Activated T-cell treated with anti-CD3 and anti-CD28 coated beads, Interleukin-2, amount 50 U/mL, for 48 hours (primary cell): Measurements from ENCODE around the gene TNRC6C.
"Not testable (repeated sequence)": the region's sequence is repeated elsewhere in the genome, so short reads cannot be mapped to it uniquely, and the experiment has no call there.

ENCODE experiments used
- DNase-seq, 2 experiments: peaks; one replicate each; pipeline ENCODE4 v3.0.0-alpha.2; 2020

TNRC6C gene

DNA sequence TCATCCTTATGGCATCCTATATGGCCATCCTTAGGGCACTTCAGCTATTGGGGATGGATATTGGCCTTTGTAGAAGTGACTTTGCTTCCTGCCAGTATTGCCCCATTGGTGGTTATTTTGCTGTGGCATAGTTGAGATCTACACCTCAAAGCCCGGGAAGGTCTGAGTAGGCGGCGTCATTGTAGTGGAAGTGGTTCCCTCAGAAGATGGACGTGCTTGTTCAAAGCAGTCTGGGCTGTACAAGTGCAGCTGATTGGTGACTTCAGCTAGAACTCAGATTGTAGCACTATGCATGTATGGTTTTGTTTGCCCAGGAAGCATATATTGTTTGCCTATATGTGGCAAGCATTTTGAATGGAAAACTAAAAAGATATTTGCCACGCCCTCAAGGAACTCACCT, 86.8 kb downstream of the TNRC6C start:
- DNase-seq = no peak

DNA sequence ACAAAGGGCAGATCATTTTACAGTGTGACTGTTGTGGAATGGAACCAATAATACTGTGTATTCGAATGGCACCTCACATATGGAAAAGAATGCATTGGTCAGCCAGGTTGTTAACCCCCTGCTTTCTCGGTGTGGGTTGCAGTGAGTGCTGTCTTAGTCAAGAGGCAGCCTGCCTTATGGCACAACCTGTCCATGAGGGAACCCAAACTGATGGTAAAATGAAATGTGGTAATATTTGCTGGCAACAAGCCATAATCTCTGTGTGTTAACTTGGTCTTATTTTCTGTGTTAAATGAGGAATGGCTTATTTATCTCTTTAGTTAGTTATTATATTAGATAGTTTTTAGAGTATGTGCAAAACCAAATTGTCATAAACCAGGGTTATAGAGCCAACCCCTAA, 88.4 kb downstream of the TNRC6C start:
- DNase-seq = no peak

DNA sequence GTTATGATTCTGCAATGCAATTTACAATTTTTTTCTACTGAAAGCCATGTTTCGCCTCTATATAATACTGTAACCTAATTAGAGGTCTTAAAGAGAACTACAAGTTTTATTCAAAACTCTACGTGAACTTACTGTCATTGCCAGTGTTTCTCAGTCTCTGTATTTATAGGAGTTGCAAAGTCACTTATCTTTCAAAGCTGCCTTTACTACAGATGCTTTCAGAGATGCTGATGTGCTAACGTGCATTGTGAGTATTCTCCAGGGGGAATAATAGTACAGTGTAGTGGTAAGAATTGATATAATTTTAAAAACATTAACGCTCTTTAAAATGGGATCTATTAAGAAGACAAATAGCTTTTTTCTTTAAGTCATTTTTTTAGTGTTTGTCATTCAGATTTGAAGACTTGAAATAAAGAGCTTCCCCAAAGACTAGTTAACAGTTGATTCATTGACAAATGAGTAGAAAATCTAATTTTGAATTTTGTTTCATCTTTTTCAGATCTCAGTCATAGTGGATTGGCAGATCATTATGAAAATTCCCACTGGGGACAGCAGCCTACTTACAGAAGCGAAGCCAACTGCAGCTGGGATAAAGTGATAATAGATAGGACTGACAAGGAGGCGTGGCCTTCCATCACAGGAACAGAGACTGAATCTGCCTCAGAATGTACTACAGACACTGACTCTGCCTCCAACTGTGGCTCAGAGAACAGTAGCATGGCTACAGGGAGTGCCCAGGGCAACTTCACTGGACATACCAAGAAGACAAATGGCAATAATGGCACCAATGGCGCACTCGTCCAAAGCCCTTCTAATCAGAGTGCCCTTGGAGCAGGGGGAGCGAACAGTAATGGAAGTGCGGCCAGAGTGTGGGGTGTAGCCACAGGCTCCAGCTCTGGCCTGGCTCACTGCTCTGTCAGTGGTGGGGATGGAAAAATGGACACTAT, 90.1 kb downstream of the TNRC6C start:
- no peak for DNase-seq

DNA sequence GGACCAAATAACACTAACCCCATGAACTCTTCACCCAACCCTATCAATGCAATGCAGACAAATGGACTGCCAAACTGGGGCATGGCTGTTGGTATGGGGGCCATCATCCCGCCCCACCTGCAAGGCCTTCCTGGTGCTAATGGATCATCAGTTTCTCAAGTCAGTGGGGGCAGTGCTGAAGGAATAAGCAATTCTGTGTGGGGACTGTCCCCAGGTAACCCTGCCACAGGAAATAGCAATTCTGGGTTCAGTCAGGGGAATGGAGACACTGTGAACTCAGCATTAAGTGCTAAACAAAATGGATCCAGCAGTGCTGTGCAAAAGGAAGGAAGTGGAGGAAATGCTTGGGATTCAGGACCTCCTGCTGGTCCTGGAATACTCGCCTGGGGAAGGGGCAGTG, 91.1 kb downstream of the TNRC6C start:
- DNase-seq = no peak

DNA sequence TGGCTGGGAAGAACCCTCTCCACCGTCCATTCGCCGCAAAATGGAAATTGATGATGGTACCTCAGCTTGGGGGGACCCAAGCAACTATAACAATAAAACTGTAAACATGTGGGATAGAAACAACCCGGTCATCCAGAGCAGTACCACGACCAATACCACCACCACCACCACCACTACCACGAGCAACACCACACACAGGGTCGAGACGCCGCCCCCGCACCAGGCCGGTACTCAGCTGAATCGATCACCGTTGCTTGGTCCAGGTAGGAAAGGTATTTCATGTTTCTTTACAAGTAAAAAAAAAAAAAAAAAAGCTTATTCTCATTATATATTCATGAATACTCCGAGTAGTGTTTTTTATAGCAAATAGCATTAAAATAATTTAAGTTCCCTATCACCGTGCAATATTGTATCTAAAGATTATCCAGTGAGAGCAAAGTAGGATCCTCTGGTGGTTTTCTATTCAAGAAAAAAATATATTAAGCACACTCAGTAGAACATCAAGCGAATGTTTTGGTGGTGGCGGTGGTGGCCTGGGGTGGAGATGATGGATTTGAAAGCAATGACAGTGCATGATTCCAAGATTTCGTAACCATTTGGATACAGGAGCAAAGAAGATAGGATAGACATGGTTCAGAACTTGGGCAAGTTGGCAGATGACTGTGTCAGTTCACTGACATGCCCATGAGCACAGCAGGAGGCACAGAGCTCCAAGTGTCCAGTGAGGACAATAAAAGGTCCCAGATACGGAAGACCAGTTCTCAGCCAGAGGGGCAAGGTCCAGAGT, 92.9 kb downstream of the TNRC6C start:
- no peak for DNase-seq

DNA sequence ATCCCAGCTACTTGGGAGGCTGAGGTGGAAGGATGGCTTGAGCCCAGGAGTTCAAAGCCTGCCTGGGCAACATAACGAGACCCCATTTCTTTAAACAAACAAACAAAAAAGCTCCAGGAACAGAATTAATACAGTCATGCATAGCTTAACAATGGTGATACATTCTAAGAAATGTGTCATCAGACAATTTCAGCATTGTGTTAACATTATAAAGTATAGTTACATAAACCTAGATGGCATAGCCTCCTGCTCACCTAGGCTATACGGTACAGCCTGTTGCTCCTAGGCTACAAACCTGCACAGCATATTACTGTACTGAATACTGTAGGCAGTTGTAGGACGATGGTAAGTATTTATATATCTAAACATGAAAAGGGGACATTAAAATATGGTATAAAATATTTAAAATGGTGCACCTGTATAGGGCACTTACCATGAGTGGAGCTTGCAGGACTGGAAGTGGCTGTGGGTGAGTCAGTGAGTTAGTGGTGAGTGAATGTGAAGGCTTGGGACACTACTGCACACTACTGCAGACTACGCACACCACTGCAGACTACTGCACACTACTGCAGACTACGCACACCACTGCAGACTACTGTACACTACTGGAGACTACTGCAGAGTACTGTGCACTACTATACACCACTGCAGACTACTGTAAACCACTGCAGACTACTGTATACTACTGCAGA, 95.4 kb downstream of the TNRC6C start:
- no peak for DNase-seq

DNA sequence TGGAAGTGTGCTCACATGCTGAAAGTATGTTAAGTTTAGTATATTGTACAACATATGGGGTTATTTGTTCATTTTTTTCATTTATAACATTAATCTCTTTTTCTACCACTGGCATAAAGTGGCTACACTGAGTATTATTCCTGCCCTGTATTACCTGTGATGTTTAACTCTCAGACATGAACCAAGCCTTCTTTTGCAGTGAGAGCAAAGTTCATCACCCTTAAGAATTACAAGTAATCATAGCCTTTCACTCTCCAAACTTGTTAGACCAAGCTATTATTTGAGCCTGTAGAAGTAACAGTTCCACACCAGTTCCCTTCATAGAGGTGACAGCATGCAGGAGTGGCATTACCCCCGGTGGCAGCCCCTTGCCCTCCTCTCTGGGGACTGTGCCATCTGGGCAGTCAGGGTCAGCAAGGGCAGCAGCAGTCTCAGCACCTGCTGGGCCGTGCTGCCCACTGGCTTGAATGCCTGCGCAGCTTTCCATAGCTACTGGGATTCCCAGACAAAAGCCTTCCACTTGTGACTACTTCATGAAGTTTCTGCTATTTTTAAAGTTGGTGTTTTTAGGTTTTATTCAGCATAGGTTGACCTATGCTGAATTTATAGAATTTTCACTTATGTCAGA, 98.7 kb downstream of the TNRC6C start:
- DNase-seq = no peak

DNA sequence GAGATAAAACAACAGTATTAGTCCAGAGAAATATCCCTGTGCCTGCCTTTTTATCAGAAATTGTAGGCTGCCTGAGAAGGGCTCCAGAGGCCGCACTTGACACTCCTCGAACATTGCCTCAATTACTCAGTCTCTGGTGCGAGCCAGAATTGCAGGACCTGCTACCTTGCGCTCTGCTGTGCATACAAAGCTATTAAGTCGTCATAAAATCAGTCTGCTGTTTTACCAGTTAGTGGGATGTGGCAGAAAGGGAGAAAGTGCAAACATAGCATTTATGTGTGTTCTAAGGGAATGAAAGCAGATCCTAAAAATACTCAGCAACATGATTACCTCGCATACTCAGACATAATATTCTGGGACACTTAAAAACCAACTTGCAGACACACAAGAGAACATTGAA, 99.5 kb downstream of the TNRC6C start:
- DNase-seq = no peak

DNA sequence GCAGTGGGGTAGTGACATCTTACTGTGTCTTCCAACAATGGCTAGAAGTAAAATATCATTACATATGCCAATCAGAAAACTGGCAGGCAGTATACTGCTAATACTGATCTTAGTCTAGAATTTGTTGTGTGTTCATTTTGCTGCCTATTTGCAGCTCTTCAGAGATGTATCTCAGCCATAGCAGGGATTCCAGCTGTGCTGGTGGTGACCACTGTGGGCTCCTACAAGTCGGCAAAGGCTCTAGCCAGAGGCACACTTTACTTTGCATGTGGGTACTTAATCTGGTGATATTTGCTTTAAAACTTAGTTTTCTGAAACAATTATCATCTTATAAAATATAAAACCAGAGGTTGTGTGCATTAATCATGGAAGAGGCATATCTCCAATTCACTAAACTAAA, 100.1 kb downstream of the TNRC6C start:
- DNase-seq = no peak

DNA sequence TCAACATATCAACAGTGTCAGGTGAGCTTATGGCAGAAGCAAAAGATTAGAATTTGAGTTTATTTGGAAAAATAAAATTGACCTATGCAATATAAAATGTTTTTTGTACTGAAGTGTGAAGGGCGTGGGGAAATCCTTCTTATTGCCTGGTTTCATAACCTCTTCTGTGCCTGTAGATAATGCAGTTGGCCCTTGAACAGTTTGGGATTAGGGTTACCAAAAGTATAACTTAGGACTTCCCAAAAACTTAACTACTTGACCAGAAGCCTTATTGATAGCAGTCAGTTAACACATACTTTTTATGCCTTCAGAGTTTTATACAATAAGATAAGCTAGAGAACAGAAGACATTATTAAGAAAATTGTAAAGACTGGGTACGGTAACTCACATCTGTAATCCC, 104.1 kb downstream of the TNRC6C start:
- no peak for DNase-seq

DNA sequence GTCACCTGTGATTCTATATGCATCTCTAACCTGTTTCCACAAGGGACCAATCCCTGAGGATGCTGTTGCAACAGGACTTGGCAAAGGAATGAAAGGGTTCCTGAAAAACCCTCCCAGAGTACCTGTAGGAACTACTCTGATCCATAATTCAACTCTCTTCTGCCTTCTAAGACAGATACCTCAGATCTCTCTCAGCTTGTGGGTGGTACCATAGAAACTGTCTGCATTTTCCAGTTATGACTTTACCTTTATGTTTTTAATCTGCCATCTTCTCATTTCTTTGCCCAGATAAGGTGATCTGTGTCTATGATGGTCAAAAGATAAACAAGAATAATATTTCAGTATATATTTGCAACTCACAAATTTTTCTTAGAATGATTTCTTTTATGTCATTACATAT, 105.0 kb downstream of the TNRC6C start:
- no peak for DNase-seq

DNA sequence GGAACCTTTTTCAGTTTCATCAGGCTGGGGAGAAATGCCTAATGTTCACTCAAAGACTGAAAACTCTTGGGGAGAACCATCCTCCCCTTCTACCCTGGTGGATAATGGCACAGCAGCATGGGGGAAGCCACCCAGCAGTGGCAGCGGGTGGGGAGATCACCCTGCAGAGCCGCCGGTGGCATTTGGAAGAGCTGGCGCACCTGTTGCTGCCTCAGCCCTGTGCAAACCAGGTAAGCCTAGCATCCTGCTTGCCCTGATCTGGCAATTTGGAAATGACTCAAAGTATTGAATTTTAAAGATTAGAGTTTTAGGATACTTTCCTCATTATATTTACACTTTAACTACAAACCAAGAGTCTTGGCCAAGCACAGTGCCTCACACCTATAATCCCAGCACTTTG, 106.2 kb downstream of the TNRC6C start:
- no peak for DNase-seq

DNA sequence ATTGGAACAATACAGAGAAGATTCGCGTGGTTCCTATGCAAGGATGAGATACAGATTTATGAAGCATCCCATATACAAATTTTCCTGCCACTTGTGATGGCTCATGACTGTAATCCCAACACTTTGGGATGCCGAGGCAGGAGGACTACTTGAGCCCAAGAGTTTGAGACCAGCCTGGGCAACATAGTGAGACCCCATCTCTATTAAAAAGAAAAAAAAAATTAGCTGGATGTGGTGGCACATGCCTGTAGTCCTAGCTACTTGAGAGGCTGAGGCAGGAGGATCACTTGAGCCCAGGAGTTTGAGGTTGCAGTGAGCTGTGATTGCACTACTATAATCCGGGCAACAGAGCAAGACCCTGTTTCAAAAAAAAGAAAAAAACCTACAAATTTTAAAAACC, 108.5 kb downstream of the TNRC6C start:
- not testable (repeated sequence) for DNase-seq

DNA sequence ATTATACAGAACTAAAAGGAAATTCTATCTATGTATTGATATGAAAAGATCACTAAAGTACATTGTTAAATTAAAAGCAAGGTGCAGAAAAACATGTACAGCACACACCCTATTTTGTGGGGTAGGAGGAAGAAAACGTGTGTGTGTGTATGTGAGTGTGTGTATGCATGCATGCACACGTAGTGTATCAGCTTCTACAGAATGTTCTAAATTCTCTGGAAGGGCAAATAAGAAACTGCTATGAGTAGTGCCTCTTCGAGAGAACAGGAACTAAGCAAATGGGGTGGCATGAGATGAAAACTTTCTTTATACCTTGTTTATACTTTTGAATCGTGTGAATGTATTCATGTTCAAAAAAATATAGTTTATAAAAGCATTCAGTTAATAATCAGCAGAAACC, 111.2 kb downstream of the TNRC6C start:
- DNase-seq = no peak

DNA sequence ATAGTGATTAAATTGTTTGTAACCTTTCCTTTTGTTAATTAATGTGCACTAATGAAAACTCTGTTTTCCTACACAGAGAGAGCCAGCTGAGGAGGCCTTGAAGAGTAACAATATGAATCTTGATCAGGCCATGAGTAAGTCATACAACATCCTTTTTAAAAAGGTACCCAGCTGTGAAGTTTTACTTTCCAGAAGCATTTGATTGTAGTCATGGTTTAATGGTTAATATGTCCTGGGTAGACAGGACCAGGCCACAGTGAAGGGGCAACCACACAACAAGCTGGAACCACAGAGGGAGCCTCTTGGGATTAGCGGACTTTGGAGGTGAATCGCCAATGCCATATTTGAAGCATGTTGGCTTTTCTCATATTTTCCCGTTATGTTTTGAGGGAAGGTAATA, 114.5 kb downstream of the TNRC6C start:
- DNase-seq = no peak

DNA sequence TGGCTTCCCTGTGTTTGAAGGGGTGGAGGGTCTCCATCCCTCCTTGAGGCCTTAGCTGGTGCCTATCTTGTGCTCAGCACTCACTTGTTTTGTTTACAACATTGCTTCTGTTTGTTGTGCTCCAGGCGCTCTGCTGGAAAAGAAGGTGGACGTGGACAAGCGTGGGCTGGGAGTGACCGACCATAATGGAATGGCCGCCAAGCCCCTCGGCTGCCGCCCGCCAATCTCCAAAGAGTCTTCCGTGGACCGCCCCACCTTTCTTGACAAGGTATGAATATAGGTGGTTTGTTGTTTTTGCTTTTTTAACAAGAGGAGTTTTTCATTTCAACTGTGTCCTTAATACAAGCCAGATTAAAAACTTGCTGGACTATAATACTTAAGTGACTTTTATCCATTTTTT, 116.5 kb downstream of the TNRC6C start:
- no peak for DNase-seq

DNA sequence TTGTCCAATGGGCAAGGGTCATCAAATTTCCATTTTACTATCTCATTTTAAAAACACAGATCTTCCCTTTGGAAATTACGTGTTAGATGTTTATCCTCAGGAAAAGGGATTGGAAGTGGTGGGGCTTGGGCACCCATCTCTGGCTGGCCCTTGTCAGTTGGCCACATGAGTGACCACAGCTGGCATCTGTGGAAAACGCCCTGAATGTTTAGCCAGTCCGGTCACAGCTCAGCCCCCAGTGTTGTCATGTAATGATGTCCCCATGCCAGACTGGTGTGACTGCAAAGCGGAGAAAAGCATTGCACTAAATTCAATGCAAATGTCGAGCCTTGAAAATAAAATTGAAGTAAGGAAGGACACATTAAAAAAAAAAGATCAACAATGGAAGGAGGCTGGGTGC, 117.0 kb downstream of the TNRC6C start:
- DNase-seq = no peak

DNA sequence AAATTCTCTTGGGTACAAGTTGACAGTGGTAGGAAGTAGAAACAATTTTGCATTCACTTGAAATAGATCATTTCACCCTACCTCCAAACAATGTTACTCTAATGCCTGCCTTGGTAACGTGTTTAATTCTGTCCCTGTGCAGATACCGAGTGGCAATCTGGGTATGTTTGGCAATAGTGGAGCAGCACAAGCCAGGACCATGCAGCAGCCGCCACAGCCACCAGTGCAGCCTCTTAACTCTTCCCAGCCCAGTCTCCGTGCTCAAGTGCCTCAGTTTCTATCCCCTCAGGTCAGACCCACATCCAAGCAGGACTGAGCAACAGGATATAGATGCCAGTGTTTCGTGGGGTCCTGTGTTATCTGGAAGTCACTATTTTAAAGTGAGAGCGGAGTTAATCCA, 120.8 kb downstream of the TNRC6C start:
- DNase-seq = no peak

DNA sequence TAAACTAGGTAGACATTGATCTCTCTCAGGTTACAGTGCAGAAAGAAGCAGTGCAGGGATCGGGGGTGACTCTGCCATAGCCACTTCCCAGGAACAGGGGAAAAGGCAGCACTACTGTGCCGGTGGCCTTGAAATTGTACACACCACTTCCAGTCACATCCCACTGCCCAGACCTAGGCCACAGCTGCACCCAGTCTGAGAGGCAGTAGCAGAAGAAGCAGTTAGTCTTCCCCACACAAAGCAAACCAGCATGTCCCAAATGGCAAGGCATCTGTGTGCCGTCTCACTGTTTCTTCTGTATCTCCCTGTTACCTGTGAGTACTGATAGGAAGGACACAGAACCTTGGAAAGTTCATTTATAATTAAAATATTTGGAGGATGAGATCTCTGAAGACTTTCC, 123.0 kb downstream of the TNRC6C start:
- no peak for DNase-seq

DNA sequence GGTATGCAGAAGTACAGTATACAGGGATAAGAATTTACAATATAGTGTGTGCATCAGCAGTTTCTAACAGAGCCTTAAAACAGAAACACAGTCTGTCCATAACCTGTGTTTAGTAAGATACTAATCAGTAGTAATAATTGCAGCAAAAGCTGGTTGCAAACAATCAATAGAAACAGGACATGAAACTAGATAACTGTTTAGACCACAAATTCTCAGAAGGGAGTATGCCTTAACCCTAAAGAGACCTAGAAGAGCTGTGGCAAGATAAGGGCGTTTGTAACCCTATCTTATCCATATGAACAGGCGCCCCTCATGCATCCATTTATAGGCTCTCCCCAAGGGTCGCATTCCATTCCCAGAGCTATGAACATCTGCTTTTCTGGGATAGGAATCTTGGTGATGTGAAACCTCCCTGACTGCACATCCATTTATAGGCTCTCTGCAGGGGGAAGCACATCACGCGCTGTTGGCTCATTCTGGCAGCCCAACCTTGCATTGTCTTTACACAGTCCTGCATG, 123.9 kb downstream of the TNRC6C start:
- DNase-seq = not testable (repeated sequence)

DNA sequence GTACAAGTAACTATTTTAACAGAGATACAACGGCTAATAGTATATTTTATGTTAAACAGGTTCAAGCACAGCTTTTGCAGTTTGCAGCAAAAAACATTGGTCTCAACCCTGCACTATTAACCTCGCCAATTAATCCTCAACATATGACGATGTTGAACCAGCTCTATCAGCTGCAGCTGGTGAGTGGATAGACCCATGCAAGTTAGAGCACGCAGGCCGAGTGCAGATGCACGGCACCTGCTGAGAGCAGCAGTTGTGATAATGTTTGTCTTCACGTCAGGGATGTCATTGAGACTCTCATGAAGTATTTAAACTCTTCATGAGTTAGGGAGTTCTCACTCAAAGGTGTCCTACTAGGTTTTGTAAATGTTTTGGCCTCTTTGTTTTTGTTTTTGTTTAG, 124.5 kb downstream of the TNRC6C start:
- no peak for DNase-seq

DNA sequence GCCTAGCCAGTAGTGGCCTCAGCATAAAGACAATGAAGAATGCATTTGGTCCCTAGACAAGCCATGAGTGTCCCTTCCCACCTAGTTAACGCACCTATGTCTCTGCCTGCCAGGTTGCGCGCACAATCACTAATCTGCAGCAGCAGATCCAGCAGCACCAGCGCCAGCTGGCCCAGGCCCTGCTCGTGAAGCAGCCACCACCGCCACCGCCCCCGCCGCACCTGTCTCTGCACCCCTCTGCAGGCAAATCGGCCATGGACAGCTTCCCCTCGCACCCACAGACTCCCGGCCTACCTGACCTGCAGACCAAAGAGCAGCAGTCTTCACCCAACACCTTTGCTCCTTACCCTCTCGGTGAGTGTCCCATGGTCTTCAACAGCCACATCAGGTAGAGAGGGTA, 128.2 kb downstream of the TNRC6C start:
- DNase-seq = no peak

DNA sequence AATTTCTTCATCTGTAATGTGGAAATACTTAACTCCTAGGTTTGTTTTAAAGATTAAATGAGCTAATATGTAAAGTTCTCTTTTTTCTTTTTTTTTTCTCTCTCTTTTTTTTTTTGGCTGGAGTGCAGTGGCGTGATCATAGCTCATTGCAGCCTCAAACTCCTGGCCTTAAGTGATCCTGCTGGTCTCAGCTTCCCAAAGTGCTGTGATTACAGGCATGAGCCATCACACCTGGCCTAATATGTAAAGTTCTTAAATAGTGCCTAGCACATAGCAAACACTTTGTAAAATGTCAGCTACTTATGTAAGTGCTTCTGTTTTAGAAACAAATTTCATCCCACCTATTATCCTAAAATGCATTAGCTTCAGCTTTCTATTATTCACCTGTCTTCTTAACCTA, 130.0 kb downstream of the TNRC6C start:
- DNase-seq = no peak
